Testis (tissue), 3 donors: Measurements from ENCODE around the gene SEC61A1. TPM values are rescaled to one million over a fixed set of nuclear protein-coding genes. Genes with fewer than 3 reads are reported as not detected.

Source experiments
- DNase-seq: peaks from one replicate; pipeline ENCODE4 v3.0.0-alpha.2; 2019
- H3K27ac ChIP-seq, 2 donors: fragments of 200-600 bp; sonication (generic); one replicate each; pipeline ENCODE4 v1.5.1; 2019
- H3K27me3 ChIP-seq: fragments of 200-600 bp; sonication (generic); one replicate; pipeline ENCODE4 v1.5.1; 2019
- H3K36me3 ChIP-seq: fragments of 200-600 bp; sonication (generic); one replicate; pipeline ENCODE4 v1.5.1; 2017; ENCODE audit warnings: low read depth; ENCODE audit errors: missing control alignments
- H3K4me1 ChIP-seq: fragments of 200-600 bp; sonication (generic); one replicate; pipeline ENCODE4 v1.5.1; 2019
- H3K4me3 ChIP-seq, 2 donors: fragments of 200-600 bp; sonication (generic); one replicate each; pipeline ENCODE4 v1.5.1; 2017 to 2019
- H3K9me3 ChIP-seq: fragments of 200-600 bp; sonication (generic); one replicate; pipeline ENCODE4 v1.5.1; 2017
- CTCF ChIP-seq, 3 experiments: fragments of 450-650 bp in 2 of 3; fragments of 200-600 bp in 1 of 3; sonication (generic) in 1 of 3; IDR thresholded peaks; one replicate each; pipeline ENCODE4 v1.5.1; 2016 to 2019; ENCODE audit warnings: antibody characterized with exemption in 3 of 3, mild to moderate bottlenecking in 2 of 3, moderate library complexity in 1 of 3
- POLR2A ChIP-seq: fragments of 450-650 bp; IDR thresholded peaks from one replicate; pipeline ENCODE4 v1.6.1; 2017; ENCODE audit warnings: antibody characterized with exemption, mild to moderate bottlenecking, moderate library complexity
- WGBS, 2 donors: methylation state at CpG; one replicate each; pipeline ENCODE4 v1.1.5; 2018; 5-methylcytosine and 5-hydroxymethylcytosine counted together
- intact Hi-C: fragments of 100-400 bp; cut with DNase I; formaldehyde crosslinking; loops from one replicate; pipeline ENCODE4 v1.15.1; 2023; ENCODE audit warnings: low total_unique reads
- polyA plus RNA-seq: library from polyadenylated mRNA; stranded (reverse); fragments of 350-450 nt; fragmentation: Illumina TruSeq; extraction: RNeasy Lipid Tissue Mini Kit (QIAGEN cat#74804); gene quantifications from one replicate; pipeline ENCODE4 v1.2.3, GENCODE V29; 2014; ENCODE audit warnings: low read depth, low replicate concordance; ENCODE audit not compliant: insufficient read depth
- total RNA-seq, 2 donors: library from RNA; depleted of rRNA; stranded (reverse); fragments of >200 nt; gene quantifications; one replicate each; pipeline ENCODE4 v1.2.3, GENCODE V29; 2016

Gene SEC61A1
- total and polyA plus RNA-seq, 3 donors from 2014 or later = 119 to 137 (median 129) TPM

DNA sequence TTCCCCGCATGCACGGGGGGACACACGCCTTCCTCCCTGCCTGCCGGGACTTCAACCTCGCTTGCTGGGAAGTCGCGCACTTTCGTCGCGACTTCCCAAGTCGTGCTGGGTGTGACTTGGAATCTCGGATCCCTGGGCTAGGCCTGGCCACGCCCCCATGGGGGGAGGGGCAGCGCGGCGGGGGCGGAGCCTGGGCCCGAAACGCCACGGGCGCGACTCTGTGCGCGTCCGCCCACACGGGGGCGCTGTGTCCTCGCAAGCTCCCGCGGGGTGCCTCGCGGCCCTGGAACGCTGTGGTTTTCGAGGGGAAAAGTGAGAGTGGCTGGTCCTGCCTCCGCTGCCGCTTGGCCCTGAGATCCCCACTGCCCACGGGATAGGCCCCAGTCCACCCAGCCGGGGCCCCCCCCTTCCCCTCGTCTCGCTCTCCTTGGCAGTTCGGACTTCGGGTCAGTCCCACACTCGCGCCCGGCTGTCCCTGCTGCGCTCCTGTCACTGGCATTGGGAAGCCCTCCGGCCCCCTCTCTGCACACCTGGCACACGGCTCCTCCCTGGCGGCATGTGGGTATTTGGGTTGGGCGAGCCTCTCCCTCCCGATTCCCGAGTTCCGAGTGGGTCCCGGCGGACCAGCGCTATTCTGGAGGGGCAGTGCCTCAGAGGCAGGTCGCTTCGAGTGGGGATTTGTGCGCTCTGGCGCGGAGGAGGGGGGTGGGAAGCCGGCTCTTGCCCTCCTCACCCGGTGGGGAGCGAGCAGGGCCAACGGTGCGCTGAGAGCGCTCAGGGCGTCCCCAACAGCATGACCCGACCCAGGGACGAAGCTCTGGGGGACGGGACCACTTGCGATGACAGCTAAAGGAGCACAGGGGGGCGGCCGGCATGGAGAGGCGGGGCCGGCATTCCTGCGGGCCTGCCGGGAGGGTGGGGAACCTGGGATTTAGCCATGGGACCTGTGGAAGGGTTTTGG, 23.6 kb downstream of the SEC61A1 start:
- WGBS, 2 donors = 20 to 26% methylated on average over 14 to 54 of the region's 78 CpGs

DNA sequence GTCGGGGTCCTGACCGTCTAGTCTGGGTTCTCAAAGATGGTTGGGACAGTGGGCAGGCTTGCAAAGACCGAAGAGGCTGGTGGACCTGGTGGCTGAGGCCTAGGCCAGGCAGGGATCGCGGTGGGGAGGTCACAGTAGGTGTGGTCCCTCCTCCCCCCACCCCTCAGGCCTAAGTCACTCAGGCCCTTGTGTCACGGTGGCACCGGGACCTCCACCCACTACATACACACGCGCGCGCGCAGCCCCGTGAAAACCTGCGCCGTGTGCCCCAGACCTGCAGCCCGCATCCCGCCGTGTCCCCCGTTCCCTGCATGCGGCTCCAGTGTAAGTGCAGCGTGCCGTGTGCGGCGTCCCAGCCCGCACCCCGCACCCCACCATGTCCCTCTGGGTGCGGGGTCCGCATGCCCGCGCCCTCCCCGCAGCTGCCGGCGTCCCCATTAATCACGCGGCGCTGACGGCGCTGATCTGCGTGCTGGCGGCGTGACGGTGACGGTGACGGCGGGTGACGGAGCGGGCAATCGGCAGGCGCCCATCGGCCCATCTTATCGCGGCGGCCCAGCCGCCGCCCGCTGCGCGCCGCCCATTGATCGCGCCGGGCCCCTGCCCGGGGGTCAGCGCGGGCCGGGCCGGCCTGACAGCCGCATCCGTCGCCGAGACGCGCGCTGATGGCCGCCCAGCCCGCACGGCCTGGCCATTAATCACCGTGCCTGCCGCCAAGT, 24.4 kb downstream of the SEC61A1 start:
- peaks cover 11% of the 10 kb centered on the region for H3K4me1 ChIP-seq
- TF ChIP-seq CTCF (IDR thresholded peaks at IDR 0.05) (no peak), POLR2A (no peak)
- intact Hi-C loops = loop anchor here (10.0 kb wide), 1 partner anchor 418 kb away; the partner anchor contains the start of gene GATA2
- peak overlapping the region; percentile 6 to 59 for H3K4me3 ChIP-seq
- H3K36me3 ChIP-seq = no peaks in the 10 kb centered on the region
- WGBS, 2 donors = 56 to 57% methylated on average over 31 to 52 of the region's 79 CpGs
- no peak overlapping the region for H3K27ac ChIP-seq
- DNase-seq = no peak
- H3K9me3 ChIP-seq = no peaks in the 10 kb centered on the region
- H3K27me3 ChIP-seq = no peaks in the 10 kb centered on the region

More for the DNA sequence above, 23.6 kb downstream of the SEC61A1 start:
- H3K36me3 ChIP-seq = no peaks in the 10 kb centered on the region
- no peaks in the 10 kb centered on the region for H3K9me3 ChIP-seq
- TF ChIP-seq CTCF (IDR thresholded peaks at IDR 0.05) (peak; percentile 87 to 95 (median 95)), POLR2A (no peak)
- H3K4me1 ChIP-seq = peaks cover 11% of the 10 kb centered on the region
- H3K27me3 ChIP-seq = no peaks in the 10 kb centered on the region
- intact Hi-C loops = loop anchor here (10.0 kb wide), 1 partner anchor 419 kb away; the partner anchor contains the start of gene GATA2
- H3K4me3 ChIP-seq = peak overlapping the region; percentile 47 to 59
- peak; percentile 91 for DNase-seq
- H3K27ac ChIP-seq = no peak overlapping the region

GRCh38 chr3:128077202-128077624, 25.0 kb downstream of the SEC61A1 start:
- 51 to 56% methylated on average over 7 to 11 of the region's 11 CpGs for WGBS, 2 donors
- peaks cover 11% of the 10 kb centered on the region for H3K4me1 ChIP-seq
- no peaks in the 10 kb centered on the region for H3K9me3 ChIP-seq
- H3K4me3 ChIP-seq = peak overlapping the region in 1 of 2 donors; percentile 6
- no peaks in the 10 kb centered on the region for H3K27me3 ChIP-seq
- H3K27ac ChIP-seq = no peak overlapping the region
- H3K36me3 ChIP-seq = no peaks in the 10 kb centered on the region
- TF ChIP-seq CTCF (IDR thresholded peaks at IDR 0.05) (no peak), POLR2A (no peak)
- DNase-seq = no peak
- intact Hi-C loops = loop anchor here (10.0 kb wide), 1 partner anchor 418 kb away; the partner anchor contains the start of gene GATA2

- H3K27ac ChIP-seq = no peak overlapping the region
- H3K27me3 ChIP-seq = no peaks in the 10 kb centered on the region
- no peak overlapping the region for H3K4me3 ChIP-seq
- H3K36me3 ChIP-seq = no peaks in the 10 kb centered on the region
- H3K9me3 ChIP-seq = no peaks in the 10 kb centered on the region
- TF ChIP-seq POLR2A (no peak), CTCF (IDR thresholded peaks at IDR 0.05) (no peak)
- DNase-seq = no peak
- peaks cover 14% of the 10 kb centered on the region for H3K4me1 ChIP-seq
- WGBS, 2 donors = 75% methylated on average over 1 of the region's 1 CpG; no CpG with 5 or more reads in 1 of the 2 donors
- intact Hi-C loops = loop anchor here (10.0 kb wide), 1 partner anchor 417 kb away; the partner anchor contains the start of gene GATA2
Measured at GRCh38 chr3:128077665-128078064, 25.4 kb downstream of the SEC61A1 start.
